GM18502 (cell line): ENCODE data around the gene FSTL3.
"Not testable (repeated sequence)": the region's sequence is repeated elsewhere in the genome, so short reads cannot be mapped to it uniquely, and the experiment has no call there.

Experiments
- ATAC-seq: cut with Tn5 transposase; IDR thresholded peaks from one replicate; pipeline ENCODE4 v1.9.1; 2021; ENCODE audit warnings: mild to moderate bottlenecking; ENCODE audit not compliant: unreplicated experiment, poor library complexity

The FSTL3 gene

GRCh38 chr19:660793-661426, 15.3 kb upstream of the FSTL3 start:
- ATAC-seq = no peak

DNA sequence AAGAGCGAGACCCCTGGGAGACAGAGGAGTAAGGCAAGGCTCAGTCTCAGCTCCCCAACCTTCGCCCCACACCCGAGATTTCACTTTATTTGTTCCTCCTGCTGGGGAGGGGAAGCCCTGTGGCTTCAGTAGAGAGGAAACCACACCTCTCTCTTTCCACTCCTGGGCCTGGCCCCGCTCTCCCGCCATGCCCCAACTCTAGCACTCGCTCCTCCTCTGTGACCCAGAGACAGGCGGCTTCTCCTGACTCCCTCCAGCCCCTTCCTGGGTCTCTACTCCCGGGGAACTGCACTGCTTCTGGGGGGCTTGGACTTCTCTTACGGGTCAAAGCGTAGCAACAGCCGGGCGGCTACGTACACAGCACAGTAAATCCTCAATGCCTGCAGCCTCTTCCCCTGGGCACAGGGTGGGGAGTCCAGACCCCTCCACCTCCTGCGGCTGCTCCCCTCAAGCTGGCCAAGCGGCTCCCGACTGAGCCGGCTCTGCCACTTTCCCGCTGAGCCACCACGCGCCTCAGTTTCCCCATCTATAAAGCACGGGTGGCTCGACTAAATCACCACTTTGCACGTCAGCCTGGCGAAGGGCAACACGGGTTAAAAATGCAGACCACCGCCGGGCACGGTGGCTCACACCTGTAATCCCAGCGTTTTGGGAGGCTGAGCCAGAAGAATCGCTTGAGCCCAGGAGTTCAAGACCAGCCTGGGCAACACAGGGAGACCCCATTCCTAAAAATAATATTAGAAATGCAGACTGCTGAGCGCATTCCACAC, 14.6 kb upstream of the FSTL3 start:
- no peak for ATAC-seq

DNA sequence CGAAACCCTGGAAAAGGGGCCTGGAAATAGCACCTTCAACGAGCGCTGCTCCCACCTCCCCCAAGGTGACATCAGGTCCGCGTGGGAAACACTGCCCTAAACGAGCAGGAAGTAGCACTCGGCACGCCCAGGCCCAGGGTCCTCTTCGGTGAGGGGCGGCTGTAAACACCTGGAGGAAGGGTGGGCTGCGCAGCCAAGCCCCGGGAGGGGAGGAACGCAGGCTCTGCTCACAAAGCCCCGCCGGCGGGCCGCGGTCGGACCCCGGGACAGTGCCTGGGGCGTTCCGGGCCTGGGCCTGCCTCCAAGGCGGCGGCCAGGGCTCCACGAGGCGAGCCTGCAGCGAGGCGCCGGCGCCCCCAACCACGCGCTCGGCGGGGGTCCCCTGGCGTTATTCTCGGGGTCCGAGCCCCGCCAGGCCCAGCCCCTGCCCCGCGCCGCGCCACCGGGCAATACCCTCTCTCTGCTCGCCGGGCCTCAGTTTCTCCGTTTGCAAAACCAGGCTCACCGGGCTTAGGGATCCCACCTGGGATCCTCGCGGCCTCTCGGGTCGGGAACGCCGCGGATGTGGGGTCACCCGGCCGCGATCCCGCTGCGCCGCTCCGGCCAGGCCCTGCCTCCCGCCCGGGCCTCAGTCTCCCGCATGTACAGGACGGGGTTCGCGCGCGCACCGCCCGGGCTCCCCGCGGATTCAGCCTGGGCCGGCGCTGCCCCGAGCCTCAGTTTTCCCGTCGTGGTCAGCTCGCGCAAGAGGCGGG, 13.8 kb upstream of the FSTL3 start:
- peak; percentile 28 for ATAC-seq

- peak; percentile 58 for ATAC-seq
Observed at GRCh38 chr19:662962-663681, 13.1 kb upstream of the FSTL3 start, which contains the start of gene RNF126. Gene RNF126, minus strand, starts transcription at chr19:663214. Its CDS starts 93 bp downstream, at chr19:663121.

GRCh38 chr19:663682-664117, 12.5 kb upstream of the FSTL3 start:
- no peak for ATAC-seq

GRCh38 chr19:664913-665443, 11.2 kb upstream of the FSTL3 start:
- no peak for ATAC-seq

DNA sequence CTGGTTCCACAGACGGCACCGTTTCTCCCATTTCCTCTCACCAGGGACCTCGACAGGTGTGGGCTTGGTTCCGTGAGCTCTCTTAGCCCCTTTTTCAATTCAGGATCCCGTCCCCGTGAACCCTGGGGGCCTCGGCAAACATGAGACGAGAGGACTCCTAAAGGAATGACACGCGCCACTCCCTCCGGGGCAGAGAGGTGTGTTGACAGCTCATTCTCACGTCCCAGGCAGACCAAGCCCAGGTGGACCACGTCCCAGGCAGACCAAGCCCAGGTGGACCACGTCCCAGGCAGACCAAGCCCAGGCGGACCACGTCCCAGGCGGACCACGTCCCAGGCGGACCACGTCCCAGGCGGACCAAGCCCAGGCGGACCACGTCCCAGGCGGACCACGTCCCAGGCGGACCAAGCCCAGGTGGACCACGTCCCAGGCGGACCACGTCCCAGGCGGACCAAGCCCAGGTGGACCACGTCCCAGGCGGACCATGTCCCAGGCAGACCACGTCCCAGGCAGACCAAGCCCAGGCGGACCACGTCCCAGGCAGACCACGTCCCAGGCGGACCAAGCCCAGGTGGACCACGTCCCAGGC, 9.1 kb upstream of the FSTL3 start:
- ATAC-seq = not testable (repeated sequence)

DNA sequence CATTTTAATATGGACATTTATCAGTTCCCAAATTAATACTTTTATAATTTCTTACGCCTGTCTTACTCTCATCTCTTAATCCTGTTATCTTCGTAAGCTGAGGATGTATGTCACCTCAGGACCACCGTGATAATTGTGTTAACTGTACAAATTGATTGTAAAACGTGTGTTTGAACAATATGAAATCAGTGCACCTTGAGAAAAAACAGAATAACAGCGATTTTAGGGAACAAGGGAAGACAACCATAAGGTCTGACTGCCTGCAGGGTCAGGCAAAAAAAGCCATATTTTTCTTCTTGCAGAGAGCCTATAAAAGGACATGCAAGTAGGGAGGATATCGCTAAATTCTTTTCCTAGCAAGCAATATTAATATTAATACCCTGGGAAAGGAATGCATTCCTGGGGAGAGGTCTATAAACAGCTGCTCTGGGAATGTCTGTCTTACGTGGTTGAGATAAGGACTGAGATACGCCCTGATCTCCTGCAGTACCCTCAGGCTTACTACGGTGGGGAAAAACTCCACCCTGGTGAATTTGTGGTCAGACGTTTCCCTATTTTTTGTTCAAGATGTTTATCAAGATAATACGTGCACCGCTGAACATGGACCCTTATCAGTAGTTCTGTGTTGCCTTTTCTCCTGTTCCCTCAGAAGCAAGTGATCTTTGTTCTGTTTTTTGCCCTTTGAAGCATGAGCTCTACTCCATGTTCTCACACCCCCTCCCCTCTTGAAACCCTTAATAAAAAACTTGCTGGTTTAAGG, 7.3 kb upstream of the FSTL3 start:
- not testable (repeated sequence) for ATAC-seq

- no peak for ATAC-seq
Observed at GRCh38 chr19:670609-671075, 5.5 kb upstream of the FSTL3 start.

GRCh38 chr19:674282-675151, 1.7 kb upstream of the FSTL3 start:
- ATAC-seq = no peak

GRCh38 chr19:676007-676338, 219 bp upstream of the FSTL3 start:
- no peak for ATAC-seq

DNA sequence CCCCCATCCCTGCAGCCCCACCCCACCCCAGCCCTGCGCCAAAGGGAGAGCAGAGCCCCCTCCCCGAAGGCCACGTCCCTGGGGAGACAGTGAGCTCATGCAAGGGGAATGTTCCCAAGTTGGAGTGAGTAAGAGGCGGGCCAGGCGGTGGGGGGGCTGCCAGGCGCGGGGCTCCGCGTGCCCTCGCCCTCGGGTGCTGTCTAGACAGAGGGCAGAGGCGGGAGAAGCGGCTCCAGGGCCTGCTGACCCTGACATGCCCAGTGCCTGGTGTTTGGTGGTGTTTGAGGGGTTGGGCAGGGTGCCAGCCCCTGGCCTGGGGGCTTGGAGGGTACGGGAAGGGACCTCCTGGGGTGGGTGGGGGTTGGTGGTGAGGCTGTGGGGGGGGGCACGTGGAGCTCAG, 1.0 kb downstream of the FSTL3 start:
- ATAC-seq = no peak

GRCh38 chr19:677601-678436, 1.6 kb downstream of the FSTL3 start:
- ATAC-seq = no peak

DNA sequence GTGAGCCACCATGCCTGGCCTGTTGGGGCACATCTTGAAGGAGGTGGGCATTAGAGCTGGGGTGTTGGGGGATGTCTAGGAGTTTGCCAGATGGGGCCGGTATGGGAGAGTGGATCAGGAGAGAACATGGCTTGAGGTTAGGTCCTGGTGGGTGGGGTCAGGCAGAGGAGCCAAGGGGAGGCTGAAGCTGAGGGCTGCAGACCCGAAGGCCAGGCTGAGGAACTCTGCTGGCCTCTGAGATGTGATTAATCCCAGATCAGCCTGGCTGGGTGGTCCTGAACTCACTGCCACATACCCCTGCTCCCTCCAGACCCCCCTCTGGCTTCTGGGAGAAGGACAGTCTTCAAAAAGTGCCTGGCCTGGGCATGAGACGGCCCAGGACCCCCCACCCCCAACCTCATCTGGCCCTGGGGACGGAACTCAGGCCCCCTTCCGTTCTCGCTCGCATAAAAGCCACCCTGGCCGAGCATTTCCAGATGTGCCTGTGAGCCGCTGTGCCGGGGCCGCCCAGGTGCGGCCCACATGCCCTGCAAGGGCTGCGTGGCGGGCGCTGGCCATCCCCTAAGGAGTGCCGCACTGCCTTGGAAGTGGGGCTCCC, 2.7 kb downstream of the FSTL3 start:
- ATAC-seq = no peak

GRCh38 chr19:679418-680286, 3.5 kb downstream of the FSTL3 start:
- ATAC-seq = peak; percentile 14
